ENCODE data around the gene FAM241B.

The FAM241B gene

GRCh38 chr10:69642747-69643146 is 12.7 kb downstream of the FAM241B start:
- no peak for DNase-seq (ENCODE audit: low read depth)
- no peak overlapping the region for H3K4me3 ChIP-seq (ENCODE audit: control insufficient read depth, low read depth, low read length)
- TF ChIP-seq CTCF (IDR thresholded peaks at IDR 0.05; ENCODE audit: control insufficient read depth, insufficient read depth, low read depth, low read length, missing control alignments) = no peak

DNA sequence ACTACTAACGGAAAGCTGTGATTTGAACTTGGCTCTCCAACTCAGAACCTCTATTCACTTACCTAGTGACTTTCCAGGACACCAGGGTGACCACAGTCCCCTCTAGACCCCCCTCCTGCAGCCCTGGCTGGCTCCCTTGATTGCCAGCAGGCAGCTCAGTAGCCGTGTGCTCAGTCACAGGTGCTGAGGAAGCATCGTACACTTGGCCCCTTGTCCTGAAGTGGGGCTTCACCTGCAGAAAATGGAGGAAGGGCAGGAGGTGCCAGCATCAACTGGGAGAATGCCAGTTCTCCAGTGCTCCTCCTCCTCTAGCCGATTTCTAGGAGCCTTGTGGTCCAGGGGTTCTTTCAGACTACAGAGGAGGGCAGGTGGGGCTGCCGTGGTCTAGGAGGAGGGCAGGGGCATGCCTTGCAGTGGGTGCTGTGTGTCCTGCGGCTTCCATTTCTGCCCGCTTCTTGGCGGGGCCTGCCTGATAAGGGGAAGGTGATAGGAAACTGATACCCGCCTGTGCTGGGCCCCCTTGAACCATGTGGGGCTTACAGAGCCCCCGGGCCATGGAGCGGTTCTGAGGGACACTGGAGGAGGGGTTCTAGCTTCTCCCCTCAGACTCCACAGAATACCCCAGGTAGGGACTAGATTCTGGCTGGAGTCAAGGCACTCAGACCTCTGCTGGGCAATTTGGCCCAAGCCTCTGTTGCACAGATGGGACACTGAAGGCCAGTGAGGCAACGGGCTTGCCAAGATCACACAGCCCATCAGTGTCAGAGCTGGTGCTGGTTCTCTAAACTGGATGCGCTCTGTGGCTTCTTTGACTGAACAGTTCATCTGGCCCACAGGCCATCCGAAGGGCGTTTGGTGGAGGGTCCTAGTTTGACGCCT is 14.0 kb downstream of the FAM241B start:
- DNase-seq (ENCODE audit: low read depth) = no peak
- TF ChIP-seq CTCF (IDR thresholded peaks at IDR 0.05; ENCODE audit: control insufficient read depth, insufficient read depth, low read depth, low read length, missing control alignments) = no peak
- no peak overlapping the region for H3K4me3 ChIP-seq (ENCODE audit: control insufficient read depth, low read depth, low read length)

DNA sequence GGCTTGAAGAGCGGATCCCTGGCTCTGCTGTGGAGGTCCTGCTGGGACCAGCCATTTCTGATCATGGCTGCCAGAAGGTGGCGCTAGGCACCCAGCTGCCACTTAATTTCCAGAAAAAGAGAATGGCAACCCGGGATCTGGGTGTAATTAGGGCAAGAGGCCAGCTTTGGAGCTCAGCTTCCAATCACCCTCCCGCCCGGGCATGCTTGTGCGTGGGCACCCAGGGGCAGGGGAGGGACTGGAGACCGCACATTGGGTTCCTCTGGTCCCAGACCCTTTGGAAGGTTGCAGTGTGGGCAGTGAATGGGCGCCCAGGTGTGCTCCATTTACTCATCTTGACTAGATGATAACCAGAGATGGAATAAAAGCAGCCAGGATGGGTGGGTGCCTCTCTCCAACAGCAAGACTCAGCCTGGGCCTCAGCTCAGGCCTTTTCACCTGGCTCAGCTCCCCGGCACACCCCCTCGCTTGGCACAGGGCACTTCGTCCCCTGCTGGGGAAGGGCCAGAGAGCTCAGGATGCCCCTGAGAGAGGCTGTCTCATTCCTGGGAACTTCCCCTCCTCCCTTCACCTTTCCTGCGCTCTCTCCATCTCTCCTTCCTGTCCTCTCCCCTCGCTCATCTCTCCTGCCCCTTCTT is 14.7 kb downstream of the FAM241B start:
- peak; percentile 85 for TF ChIP-seq CTCF (IDR thresholded peaks at IDR 0.05; ENCODE audit: control insufficient read depth, insufficient read depth, low read depth, low read length, missing control alignments)
- no peak for DNase-seq (ENCODE audit: low read depth)
- H3K4me3 ChIP-seq (ENCODE audit: control insufficient read depth, low read depth, low read length) = no peak overlapping the region

DNA sequence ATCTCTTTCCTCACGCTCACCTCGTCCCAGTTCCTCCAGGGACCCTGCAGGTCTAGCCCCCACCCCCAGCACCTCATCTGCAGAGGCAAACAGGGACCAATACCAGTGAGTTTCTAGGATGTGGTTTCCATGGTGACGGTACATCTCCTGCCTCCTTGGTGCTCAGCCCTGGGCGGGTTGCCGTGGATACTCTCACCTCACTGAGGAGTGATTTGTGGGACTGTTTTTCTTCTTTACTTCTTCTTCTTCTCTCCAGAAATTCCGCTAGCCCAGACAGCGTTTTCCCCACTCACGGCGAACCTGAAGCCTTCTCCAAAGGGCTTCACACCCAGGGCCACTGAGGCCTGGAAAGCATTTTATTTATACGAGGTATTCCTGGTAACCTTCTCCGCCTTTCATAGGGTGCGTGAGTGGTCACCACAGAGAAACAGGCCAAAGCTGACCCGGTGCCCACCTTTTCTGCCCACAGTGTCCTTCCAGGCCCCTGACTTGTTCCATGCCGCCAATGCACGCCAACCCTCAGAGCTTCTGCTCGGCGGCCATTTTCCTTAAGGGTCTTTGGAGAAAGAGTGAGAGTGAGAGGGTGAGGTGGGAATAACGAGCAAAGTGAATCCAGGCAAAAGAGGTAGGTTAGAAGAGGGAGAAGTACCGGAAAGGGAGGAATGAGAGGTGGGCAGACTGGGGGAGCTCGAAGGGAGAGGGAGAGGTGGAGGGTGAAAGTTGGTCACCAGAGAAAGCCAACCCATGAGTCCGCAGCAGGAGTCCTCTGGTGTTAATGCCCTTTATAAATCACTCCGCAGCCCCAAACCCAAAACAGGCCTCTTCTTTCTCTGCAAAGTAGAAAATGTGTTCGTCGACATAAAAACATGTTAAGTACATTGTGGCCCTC is 15.5 kb downstream of the FAM241B start:
- H3K4me3 ChIP-seq (ENCODE audit: control insufficient read depth, low read depth, low read length) = no peak overlapping the region
- no peak for TF ChIP-seq CTCF (IDR thresholded peaks at IDR 0.05; ENCODE audit: control insufficient read depth, insufficient read depth, low read depth, low read length, missing control alignments)
- no peak for DNase-seq (ENCODE audit: low read depth)

DNA sequence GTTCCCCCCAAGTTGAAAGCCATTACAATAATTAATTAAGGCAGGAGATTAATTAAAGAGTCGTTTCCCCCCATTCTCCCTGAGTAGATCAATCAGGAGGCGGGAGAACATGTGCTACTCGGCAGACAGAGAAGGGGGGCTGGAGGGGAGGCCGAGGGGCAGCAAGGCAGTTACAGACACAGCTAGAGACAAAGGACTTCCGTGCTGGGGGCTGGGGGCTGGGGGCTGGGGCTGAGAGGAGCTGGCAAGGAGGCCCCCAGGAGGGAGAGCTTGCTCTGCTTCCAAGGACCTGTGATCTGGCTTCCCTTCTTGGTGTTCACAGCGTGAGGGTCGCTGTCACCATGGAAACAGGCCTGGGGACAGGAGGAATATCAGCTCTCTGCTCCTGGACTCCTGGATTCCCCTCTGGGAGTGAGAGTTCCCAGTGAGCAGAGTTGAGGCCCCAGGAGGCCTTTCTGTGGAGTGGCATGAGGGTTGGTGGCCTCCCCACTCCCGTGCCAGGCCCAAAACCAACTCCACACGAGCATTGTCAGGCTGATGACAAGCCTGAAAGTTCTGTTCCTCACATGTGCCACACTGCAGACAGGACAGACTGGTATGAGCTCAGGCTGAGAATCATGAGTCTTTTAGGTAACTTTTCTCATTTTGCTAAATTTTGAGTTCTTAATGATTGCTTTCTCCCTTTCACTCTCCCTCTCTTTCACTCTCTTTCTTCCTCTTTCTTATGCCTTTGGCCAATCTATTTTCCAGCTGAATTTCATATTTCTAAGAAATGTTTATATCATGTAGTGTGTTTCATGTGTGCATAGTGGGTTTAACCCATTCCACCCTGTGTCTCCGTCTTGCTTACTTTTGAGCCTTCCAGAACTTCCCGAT is 16.4 kb downstream of the FAM241B start:
- no peak overlapping the region for H3K4me3 ChIP-seq (ENCODE audit: control insufficient read depth, low read depth, low read length)
- TF ChIP-seq CTCF (IDR thresholded peaks at IDR 0.05; ENCODE audit: control insufficient read depth, insufficient read depth, low read depth, low read length, missing control alignments) = no peak
- no peak for DNase-seq (ENCODE audit: low read depth)

All from AG09309 (cell line).